Measurements from ENCODE around the gene CHST14.

Gene CHST14

GRCh38 chr15:40456738-40457137 is 14.0 kb upstream of the CHST14 start:
- H3K4me2 ChIP-seq (ENCODE audit: low read depth, low read length), result no peak overlapping the region
- H3K79me2 ChIP-seq (ENCODE audit: low read length), result peaks cover 69% of the 10 kb centered on the region
- no peaks in the 10 kb centered on the region for H3F3A ChIP-seq (ENCODE audit: insufficient read depth, low read length)
- no peaks in the 10 kb centered on the region for H3K9me3 ChIP-seq (replicated peaks; ENCODE audit: insufficient read depth, low read length)
- no peaks in the 10 kb centered on the region for H3K36me3 ChIP-seq (replicated peaks; ENCODE audit: insufficient read depth, low read length)
- H3K4me1 ChIP-seq (ENCODE audit: low read length), result no peaks in the 10 kb centered on the region
- no peak overlapping the region for H2AFZ ChIP-seq (ENCODE audit: low read length)
- H3K9ac ChIP-seq (ENCODE audit: low read length), result no peak overlapping the region
- no peak for TF ChIP-seq CTCF (IDR thresholded peaks at IDR 0.05; ENCODE audit: low read length)
- TF ChIP-seq EZH2phosphoT487 (IDR thresholded peaks at IDR 0.05; ENCODE audit: low read length), result no peak
- TF ChIP-seq EZH2 (optimal IDR thresholded peaks at IDR 0.05; ENCODE audit: low read depth, low read length), result no peak
- DNase-seq, result no peak
- no peaks in the 10 kb centered on the region for H4K20me1 ChIP-seq (ENCODE audit: insufficient read depth, low read length)
- H3K9me2 ChIP-seq (replicated peaks; ENCODE audit: insufficient read depth, low read length), result no peaks in the 10 kb centered on the region
- no peaks in the 10 kb centered on the region for H3K27me3 ChIP-seq (replicated peaks; ENCODE audit: insufficient read depth, low read length)
- H3K27ac ChIP-seq (ENCODE audit: low read length), result no peak overlapping the region
- H3K4me3 ChIP-seq (ENCODE audit: low read length), result no peak overlapping the region

GRCh38 chr15:40458495-40459371 is 12.1 kb upstream of the CHST14 start:
- no peaks in the 10 kb centered on the region for H3K9me2 ChIP-seq (replicated peaks; ENCODE audit: insufficient read depth, low read length)
- H3F3A ChIP-seq (ENCODE audit: insufficient read depth, low read length), result no peaks in the 10 kb centered on the region
- H3K79me2 ChIP-seq (ENCODE audit: low read length), result peaks cover 49% of the 10 kb centered on the region
- no peak overlapping the region for H3K27ac ChIP-seq (ENCODE audit: low read length)
- H3K36me3 ChIP-seq (replicated peaks; ENCODE audit: insufficient read depth, low read length), result no peaks in the 10 kb centered on the region
- H3K4me1 ChIP-seq (ENCODE audit: low read length), result no peaks in the 10 kb centered on the region
- H3K27me3 ChIP-seq (replicated peaks; ENCODE audit: insufficient read depth, low read length), result no peaks in the 10 kb centered on the region
- H2AFZ ChIP-seq (ENCODE audit: low read length), result no peak overlapping the region
- no peak overlapping the region for H3K4me3 ChIP-seq (ENCODE audit: low read length)
- no peak overlapping the region for H3K4me2 ChIP-seq (ENCODE audit: low read depth, low read length)
- H4K20me1 ChIP-seq (ENCODE audit: insufficient read depth, low read length), result no peaks in the 10 kb centered on the region
- TF ChIP-seq EZH2 (optimal IDR thresholded peaks at IDR 0.05; ENCODE audit: low read depth, low read length) (no peak), CTCF (IDR thresholded peaks at IDR 0.05; ENCODE audit: low read length) (no peak), EZH2phosphoT487 (IDR thresholded peaks at IDR 0.05; ENCODE audit: low read length) (no peak)
- no peak overlapping the region for H3K9ac ChIP-seq (ENCODE audit: low read length)
- H3K9me3 ChIP-seq (replicated peaks; ENCODE audit: insufficient read depth, low read length), result no peaks in the 10 kb centered on the region
- DNase-seq, result no peak

GRCh38 chr15:40459391-40460015 is 11.3 kb upstream of the CHST14 start:
- Histone ChIP-seq H3K27ac (ENCODE audit: low read length) (no peak overlapping the region), H3K79me2 (ENCODE audit: low read length) (peaks cover 42% of the 10 kb centered on the region), H3K9me2 (replicated peaks; ENCODE audit: insufficient read depth, low read length) (no peaks in the 10 kb centered on the region), H3K4me1 (ENCODE audit: low read length) (peaks cover 6% of the 10 kb centered on the region), H3K9ac (ENCODE audit: low read length) (no peak overlapping the region), H4K20me1 (ENCODE audit: insufficient read depth, low read length) (no peaks in the 10 kb centered on the region), H3F3A (ENCODE audit: insufficient read depth, low read length) (no peaks in the 10 kb centered on the region), H3K36me3 (replicated peaks; ENCODE audit: insufficient read depth, low read length) (no peaks in the 10 kb centered on the region), H3K27me3 (replicated peaks; ENCODE audit: insufficient read depth, low read length) (no peaks in the 10 kb centered on the region), H3K4me2 (ENCODE audit: low read depth, low read length) (no peak overlapping the region), H2AFZ (ENCODE audit: low read length) (no peak overlapping the region), H3K9me3 (replicated peaks; ENCODE audit: insufficient read depth, low read length) (no peaks in the 10 kb centered on the region), H3K4me3 (ENCODE audit: low read length) (no peak overlapping the region)
- DNase-seq, result no peak
- TF ChIP-seq EZH2 (optimal IDR thresholded peaks at IDR 0.05; ENCODE audit: low read depth, low read length) (no peak), CTCF (IDR thresholded peaks at IDR 0.05; ENCODE audit: low read length) (no peak), EZH2phosphoT487 (IDR thresholded peaks at IDR 0.05; ENCODE audit: low read length) (no peak)

All from MM.1S (cell line).